ENCODE results near the gene TMEM72. TPM values are rescaled to one million over a fixed set of nuclear protein-coding genes. Genes with fewer than 3 reads are reported as not detected.

Gene TMEM72
- total RNA-seq, 2 donors from 2014 or later, result 1.6 TPM; not detected in 1

- H3K9me3 ChIP-seq, result no peaks in the 10 kb centered on the region
- H3K36me3 ChIP-seq, result no peaks in the 10 kb centered on the region
- no peak for TF ChIP-seq POLR2AphosphoS5 (IDR thresholded peaks at IDR 0.05)
- no peak for TF ChIP-seq CTCF (IDR thresholded peaks at IDR 0.05)
- TF ChIP-seq POLR2A (IDR thresholded peaks at IDR 0.05), result no peak
- intact Hi-C loops (cut with DNase I), result loop anchor here (10.0 kb wide), 1 partner anchor 1297 kb away; no protein-coding TSS in a partner anchor
- no peaks in the 10 kb centered on the region for H3K4me1 ChIP-seq (replicated peaks)
- no peak overlapping the region for H3K4me3 ChIP-seq
- H3K27ac ChIP-seq, result no peak overlapping the region
- 90% methylated on average over 11 of the region's 11 CpGs for WGBS
- DNase-seq (ENCODE audit: low spot score), result no peak
- no peaks in the 10 kb centered on the region for H3K27me3 ChIP-seq (replicated peaks; ENCODE audit: insufficient read depth)
These were observed 60.3 kb downstream of the TMEM72 start for GRCh38 chr10:44971434-44971833.

GRCh38 chr10:44971935-44972757, 61.0 kb downstream of the TMEM72 start:
- intact Hi-C loops (cut with DNase I), result loop anchor here (10.0 kb wide), 1 partner anchor 1297 kb away; no protein-coding TSS in a partner anchor
- 98% methylated on average over 12 of the region's 12 CpGs for WGBS
- no peak overlapping the region for H3K27ac ChIP-seq

DNA sequence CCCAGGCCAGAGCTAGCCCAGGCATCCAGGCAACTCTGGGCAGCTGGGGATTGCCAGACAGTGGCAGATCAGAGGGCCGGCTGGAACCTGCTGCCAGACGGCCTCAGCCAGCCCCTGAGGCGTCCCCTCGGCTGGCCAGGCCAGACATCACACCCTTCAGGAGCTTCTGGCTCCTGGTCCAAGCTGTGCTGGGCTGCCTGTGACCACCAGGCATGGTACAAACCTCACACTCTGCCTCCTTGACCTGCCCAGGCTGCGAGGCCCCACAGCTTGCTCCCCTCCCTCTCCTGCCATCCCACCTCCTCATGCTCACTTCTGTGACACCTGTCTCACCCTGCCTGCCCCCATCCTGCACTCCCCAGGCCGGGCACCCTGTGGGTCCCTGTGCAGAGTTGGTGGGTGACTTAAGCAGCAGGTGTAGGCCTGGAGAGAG, 61.8 kb downstream of the TMEM72 start:
- TF ChIP-seq POLR2AphosphoS5 (IDR thresholded peaks at IDR 0.05) (no peak), CTCF (IDR thresholded peaks at IDR 0.05) (no peak)
- 80% methylated on average over 6 of the region's 6 CpGs for WGBS
- intact Hi-C loops (cut with DNase I), result loop anchor here (10.0 kb wide), 1 partner anchor 1298 kb away; no protein-coding TSS in a partner anchor
- H3K27me3 ChIP-seq (replicated peaks; ENCODE audit: insufficient read depth), result no peaks in the 10 kb centered on the region
- no peak overlapping the region for H3K4me3 ChIP-seq
- no peak overlapping the region for H3K27ac ChIP-seq
- H3K36me3 ChIP-seq, result no peaks in the 10 kb centered on the region
- DNase-seq (ENCODE audit: low spot score), result no peak
- H3K9me3 ChIP-seq, result no peaks in the 10 kb centered on the region
- no peaks in the 10 kb centered on the region for H3K4me1 ChIP-seq (replicated peaks)

More at GRCh38 chr10:44971935-44972757, 61.0 kb downstream of the TMEM72 start:
- no peaks in the 10 kb centered on the region for H3K9me3 ChIP-seq
- H3K4me3 ChIP-seq, result no peak overlapping the region
- DNase-seq (ENCODE audit: low spot score), result no peak
- no peaks in the 10 kb centered on the region for H3K36me3 ChIP-seq
- TF ChIP-seq POLR2AphosphoS5 (IDR thresholded peaks at IDR 0.05) (no peak), CTCF (IDR thresholded peaks at IDR 0.05) (no peak), POLR2A (IDR thresholded peaks at IDR 0.05) (no peak)
- H3K4me1 ChIP-seq (replicated peaks), result no peaks in the 10 kb centered on the region
- H3K27me3 ChIP-seq (replicated peaks; ENCODE audit: insufficient read depth), result no peaks in the 10 kb centered on the region

DNA sequence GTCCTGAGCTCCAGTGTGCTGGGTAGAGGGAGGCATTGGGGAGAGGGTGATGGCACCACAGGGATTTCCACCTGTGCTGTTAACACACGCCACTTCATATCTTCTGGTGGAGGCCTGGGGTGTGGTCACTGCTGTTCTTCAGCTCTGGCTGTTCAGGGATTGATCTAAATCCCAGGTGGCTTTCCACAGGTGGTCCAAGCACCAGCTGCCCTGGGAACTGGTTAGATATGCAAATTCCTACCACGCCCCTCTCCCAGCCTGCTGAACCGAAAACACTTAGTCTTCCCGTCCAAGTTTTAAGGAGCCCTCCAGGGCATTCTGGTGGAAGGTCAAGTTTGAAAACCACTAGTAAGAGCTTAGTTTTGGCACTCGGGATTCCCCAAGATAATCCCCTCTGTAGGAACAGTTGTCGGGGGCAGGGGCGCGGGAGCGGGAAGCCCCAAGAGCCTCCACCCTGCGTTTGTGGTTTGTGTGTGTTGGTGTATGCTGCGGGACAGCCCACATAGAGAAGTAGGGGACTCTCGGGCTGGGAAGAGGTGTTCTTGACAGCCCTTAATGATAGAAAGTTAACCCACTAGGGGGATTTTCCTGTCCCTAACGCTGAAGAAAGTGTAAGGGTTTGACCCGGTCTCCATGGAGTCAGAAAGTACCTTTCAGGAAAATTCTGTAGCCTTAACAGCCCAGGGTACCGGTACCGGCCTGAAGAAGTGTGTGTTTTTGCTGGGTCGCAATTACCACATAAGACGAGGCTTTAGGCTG, 62.4 kb downstream of the TMEM72 start:
- no peaks in the 10 kb centered on the region for H3K4me1 ChIP-seq (replicated peaks)
- no peak overlapping the region for H3K4me3 ChIP-seq
- TF ChIP-seq CTCF (IDR thresholded peaks at IDR 0.05), result no peak
- TF ChIP-seq POLR2A (IDR thresholded peaks at IDR 0.05), result no peak
- no peak for TF ChIP-seq POLR2AphosphoS5 (IDR thresholded peaks at IDR 0.05)
- WGBS, result 84% methylated on average over 17 of the region's 18 CpGs
- DNase-seq (ENCODE audit: low spot score), result no peak
- H3K9me3 ChIP-seq, result no peaks in the 10 kb centered on the region
- intact Hi-C loops (cut with DNase I), result loop anchor here (2.0 to 10.0 kb wide), 4 partner anchors 15 to 1299 kb away; partner anchors contain the start of gene RASSF4
- no peaks in the 10 kb centered on the region for H3K27me3 ChIP-seq (replicated peaks; ENCODE audit: insufficient read depth)
- no peaks in the 10 kb centered on the region for H3K36me3 ChIP-seq
- peak overlapping the region in 1 of 2 donors; percentile 73 for H3K27ac ChIP-seq
